Measurements from ENCODE around the gene CUBN. TPM values are rescaled to one million over a fixed set of nuclear protein-coding genes. Genes with fewer than 3 reads are reported as not detected.
A peak's percentile ranks its signal among the peaks of the same experiment; 100 is the strongest.

Gene CUBN
- total RNA-seq, 1 donor from 2014 or later: 1.3 TPM

DNA sequence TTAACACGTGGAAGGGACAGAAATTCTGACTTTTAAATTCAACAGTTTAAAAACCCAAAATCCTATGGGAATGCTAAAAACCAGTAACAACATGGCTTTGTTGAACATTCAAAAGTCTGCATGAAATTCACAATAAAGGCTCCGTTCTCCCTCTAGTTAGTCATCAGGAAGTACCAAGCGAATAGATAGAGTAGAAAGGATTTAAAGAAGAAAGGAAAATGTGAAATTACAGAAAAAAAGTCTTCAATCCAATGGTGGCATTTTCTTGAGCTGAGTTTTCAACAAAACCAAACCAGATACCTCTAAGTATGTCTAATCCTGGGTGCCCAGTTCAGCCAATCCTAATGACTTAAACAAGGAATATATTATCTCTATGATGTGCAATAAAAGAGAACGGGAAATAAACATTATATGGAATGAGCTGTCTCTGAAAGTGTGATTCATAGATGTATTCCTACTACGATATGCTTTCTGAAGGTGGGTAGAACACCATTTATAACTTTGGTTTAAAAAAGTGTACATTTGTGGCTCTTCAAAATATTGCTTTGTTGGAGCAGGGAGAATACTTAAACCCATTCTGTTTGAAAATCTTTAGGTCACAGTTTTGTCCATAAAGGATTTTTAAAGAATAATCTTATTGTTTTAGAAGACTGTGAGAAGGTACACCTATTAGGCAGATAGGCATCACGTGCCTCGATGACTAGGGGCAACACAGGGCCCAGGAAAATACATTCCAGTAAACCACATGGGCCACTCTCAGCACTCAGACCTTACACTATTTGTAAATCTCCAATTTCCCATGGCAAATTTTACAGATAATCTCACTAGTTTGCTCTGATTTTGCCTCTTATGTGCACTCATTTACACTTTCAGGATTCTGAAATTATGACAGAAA lies 87.7 kb downstream of the CUBN start:
- no peak for ATAC-seq
- intact Hi-C loops (cut with DNase I): no loop called here
- H3K27ac ChIP-seq: no peak overlapping the region
- no peak for DNase-seq
- no peaks in the 10 kb centered on the region for H3K36me3 ChIP-seq
- no peak overlapping the region for H3K4me3 ChIP-seq
- no peaks in the 10 kb centered on the region for H3K4me1 ChIP-seq
- H3K9me3 ChIP-seq: no peaks in the 10 kb centered on the region
- TF ChIP-seq, protein P1, sequence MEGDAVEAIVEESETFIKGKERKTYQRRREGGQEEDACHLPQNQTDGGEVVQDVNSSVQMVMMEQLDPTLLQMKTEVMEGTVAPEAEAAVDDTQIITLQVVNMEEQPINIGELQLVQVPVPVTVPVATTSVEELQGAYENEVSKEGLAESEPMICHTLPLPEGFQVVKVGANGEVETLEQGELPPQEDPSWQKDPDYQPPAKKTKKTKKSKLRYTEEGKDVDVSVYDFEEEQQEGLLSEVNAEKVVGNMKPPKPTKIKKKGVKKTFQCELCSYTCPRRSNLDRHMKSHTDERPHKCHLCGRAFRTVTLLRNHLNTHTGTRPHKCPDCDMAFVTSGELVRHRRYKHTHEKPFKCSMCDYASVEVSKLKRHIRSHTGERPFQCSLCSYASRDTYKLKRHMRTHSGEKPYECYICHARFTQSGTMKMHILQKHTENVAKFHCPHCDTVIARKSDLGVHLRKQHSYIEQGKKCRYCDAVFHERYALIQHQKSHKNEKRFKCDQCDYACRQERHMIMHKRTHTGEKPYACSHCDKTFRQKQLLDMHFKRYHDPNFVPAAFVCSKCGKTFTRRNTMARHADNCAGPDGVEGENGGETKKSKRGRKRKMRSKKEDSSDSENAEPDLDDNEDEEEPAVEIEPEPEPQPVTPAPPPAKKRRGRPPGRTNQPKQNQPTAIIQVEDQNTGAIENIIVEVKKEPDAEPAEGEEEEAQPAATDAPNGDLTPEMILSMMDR (IDR thresholded peaks at IDR 0.05): no peak
- H3K27me3 ChIP-seq: no peaks in the 10 kb centered on the region

DNA sequence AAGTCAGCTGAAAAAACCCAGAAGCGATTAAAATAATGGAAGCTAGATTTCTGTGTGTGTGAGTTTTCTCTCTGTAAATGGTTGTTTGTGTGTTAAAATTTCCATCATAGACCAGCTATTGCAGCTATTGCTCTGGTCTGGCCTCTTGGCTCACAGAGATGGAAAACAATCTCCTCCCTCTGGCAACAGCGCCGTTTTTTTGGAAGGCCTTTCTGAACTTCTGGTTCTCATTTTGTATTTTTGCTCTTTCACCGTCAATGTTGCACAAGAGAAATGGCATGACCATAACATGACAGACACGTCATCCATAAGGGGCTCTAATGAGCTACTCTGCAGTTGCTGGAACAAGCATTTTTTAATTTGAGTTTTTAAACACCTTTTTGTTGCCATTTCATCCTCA lies 91.0 kb downstream of the CUBN start:
- no peaks in the 10 kb centered on the region for H3K9me3 ChIP-seq
- intact Hi-C loops (cut with DNase I): no loop called here
- no peak overlapping the region for H3K4me3 ChIP-seq
- DNase-seq: no peak
- no peaks in the 10 kb centered on the region for H3K36me3 ChIP-seq
- no peaks in the 10 kb centered on the region for H3K27me3 ChIP-seq
- TF ChIP-seq, protein P1 (IDR thresholded peaks at IDR 0.05): no peak
- H3K27ac ChIP-seq: peak overlapping the region; percentile 8
- ATAC-seq: peak; percentile 61
- H3K4me1 ChIP-seq: peaks cover 5% of the 10 kb centered on the region

DNA sequence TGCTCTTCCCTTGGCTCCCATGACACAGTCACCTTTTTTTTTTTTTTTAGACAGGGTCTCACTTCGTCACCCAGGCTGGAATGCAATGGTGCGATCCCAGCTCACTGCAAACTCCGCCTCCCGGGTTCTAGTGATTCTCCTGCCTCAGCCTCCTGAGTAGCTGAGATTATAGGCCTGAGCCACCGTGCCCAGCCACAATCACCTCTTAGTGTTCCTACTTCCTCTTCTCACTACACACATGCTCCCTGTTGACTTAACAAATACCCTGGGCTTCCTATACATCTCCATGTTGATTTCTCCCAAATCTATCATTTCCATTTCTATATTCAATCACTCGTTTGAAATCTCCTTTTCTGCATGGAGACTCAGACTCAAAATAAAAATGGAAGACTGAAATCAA lies 91.7 kb downstream of the CUBN start:
- TF ChIP-seq, protein P1 (IDR thresholded peaks at IDR 0.05): no peak

DNA sequence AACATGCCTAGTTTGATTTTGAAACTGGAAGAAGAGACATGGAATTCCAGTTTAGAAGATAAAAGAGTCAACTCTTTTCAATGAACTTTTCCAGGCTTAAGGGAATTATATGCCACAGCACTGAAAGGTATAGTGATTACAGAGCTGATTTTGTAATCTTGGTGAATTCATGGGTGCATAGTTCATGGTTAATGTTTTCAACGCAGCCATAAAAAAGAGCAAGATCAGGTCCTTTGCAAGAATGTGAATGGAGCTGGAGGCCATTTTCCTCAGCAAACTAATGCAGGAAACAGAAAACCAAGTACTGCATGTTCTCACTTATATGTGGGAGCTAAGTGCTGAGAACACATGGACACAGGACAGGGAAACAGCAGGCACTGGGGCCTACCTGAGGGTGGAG lies 94.2 kb downstream of the CUBN start:
- DNase-seq (no peak), ATAC-seq (no peak)
- H3K27ac ChIP-seq: no peak overlapping the region
- no peaks in the 10 kb centered on the region for H3K9me3 ChIP-seq
- no peak overlapping the region for H3K4me3 ChIP-seq
- H3K4me1 ChIP-seq: peaks cover 19% of the 10 kb centered on the region
- no peaks in the 10 kb centered on the region for H3K27me3 ChIP-seq
- intact Hi-C loops (cut with DNase I): no loop called here
- H3K36me3 ChIP-seq: no peaks in the 10 kb centered on the region
- TF ChIP-seq, protein P1 (IDR thresholded peaks at IDR 0.05): no peak

More for the DNA sequence above, 91.7 kb downstream of the CUBN start:
- Histone ChIP-seq H3K4me1 (peaks cover 12% of the 10 kb centered on the region), H3K9me3 (no peaks in the 10 kb centered on the region), H3K27me3 (no peaks in the 10 kb centered on the region), H3K27ac (no peak overlapping the region), H3K4me3 (no peak overlapping the region), H3K36me3 (no peaks in the 10 kb centered on the region)
- intact Hi-C loops (cut with DNase I): no loop called here
- no peak for DNase-seq
- no peak for ATAC-seq

DNA sequence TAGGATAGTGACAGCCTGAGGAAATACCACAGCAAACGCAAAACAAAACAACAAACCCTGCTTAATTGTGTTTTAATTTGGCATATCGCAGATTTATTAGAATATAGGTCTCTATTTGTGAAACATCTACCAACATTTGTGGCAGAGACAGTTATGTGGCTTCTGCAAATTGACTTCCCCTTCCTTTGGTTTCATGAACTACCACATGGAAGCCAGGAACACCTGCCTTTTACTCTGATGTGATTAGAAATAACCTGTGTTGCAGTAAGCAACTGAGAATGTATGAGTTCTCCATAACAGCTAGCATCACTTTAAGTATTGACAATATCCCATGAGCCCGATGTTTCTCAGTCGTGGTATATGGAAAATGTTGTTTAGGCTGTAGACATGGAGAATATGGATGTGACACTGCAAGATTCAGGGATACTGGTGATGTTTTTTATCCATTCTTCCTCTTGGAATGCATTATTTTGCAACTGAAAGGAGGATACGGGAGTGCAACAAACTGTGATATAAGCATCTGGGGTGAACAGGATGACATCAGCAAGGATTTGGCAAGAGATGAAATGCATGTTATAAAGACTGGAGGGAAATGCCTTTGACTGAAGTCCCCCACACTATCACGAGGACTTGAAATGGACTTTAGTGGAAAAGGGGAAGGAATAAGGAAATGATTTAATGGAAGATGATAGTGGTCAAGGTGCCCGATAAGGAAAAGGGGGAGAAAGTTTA lies 95.9 kb downstream of the CUBN start:
- TF ChIP-seq, protein P1 (IDR thresholded peaks at IDR 0.05): no peak
- Histone ChIP-seq H3K36me3 (no peaks in the 10 kb centered on the region), H3K4me1 (peaks cover 34% of the 10 kb centered on the region), H3K27ac (no peak overlapping the region), H3K27me3 (no peaks in the 10 kb centered on the region), H3K9me3 (no peaks in the 10 kb centered on the region), H3K4me3 (no peak overlapping the region)
- ATAC-seq: no peak
- DNase-seq: no peak
- intact Hi-C loops (cut with DNase I): no loop called here

Data from upper lobe of right lung (tissue), 1 donor.